HEK293 (cell line): ENCODE results near the gene PYGM.

Experiments used
- CTCF ChIA-PET: fragments of 350-600 bp; formaldehyde crosslinking; extraction: SDS; loops from one replicate; lab custom pipeline; 2021; ENCODE audit warnings: antibody characterized with exemption; lab: Yijun Ruan, JAX
- POLR2A ChIA-PET: fragments of 300-600 bp; formaldehyde crosslinking; extraction: SDS; loops from one replicate; lab custom pipeline; 2020; ENCODE audit warnings: antibody characterized with exemption, inconsistent platforms; lab: Yijun Ruan, JAX
- H3K27ac ChIP-seq: fragments of 200-500 bp; sonication (Bioruptor generic); 2 replicates; pipeline ENCODE4 v1.5.1; 2014; ENCODE audit warnings: low read depth, low read length, control low read depth, inconsistent platforms; ENCODE audit errors: extremely low read depth
- H3K36me3 ChIP-seq, 2 experiments: fragments of 200-500 bp in 1 of 2; sonication (Bioruptor generic) in 1 of 2; 1 replicate in 1 of 2; 2 replicates in 1 of 2; pipeline ENCODE4 v1.5.1; 2014 to 2017; ENCODE audit warnings: inconsistent platforms in 2 of 2, low read length in 2 of 2; ENCODE audit not compliant: control insufficient read depth in 2 of 2, insufficient read depth in 1 of 2
- H3K4me1 ChIP-seq: fragments of 200-500 bp; sonication (Bioruptor generic); 2 replicates; pipeline ENCODE4 v1.5.1; 2014; ENCODE audit warnings: mild to moderate bottlenecking, low read length, inconsistent platforms; ENCODE audit not compliant: control insufficient read depth, insufficient read depth
- H3K4me3 ChIP-seq: 2 replicates; pipeline ENCODE4 v1.5.1; 2011; ENCODE audit warnings: low read depth, mild to moderate bottlenecking, control low read depth, low read length, moderate library complexity
- H3K9me3 ChIP-seq: fragments of 200-500 bp; sonication (Bioruptor generic); 2 replicates; pipeline ENCODE4 v1.5.1; 2014; ENCODE audit warnings: low read depth, low read length, inconsistent platforms; ENCODE audit not compliant: control insufficient read depth, insufficient read depth
- CTCF ChIP-seq: fragments of 450-650 bp; formaldehyde crosslinking; IDR thresholded peaks from 2 replicates; pipeline ENCODE4 v1.5.1; 2016; ENCODE audit warnings: missing biosample characterization, missing genetic modification characterization
- EGR2 ChIP-seq: fragments of 450-650 bp; formaldehyde crosslinking; IDR thresholded peaks from 2 replicates; pipeline ENCODE4 v1.5.1; 2016; ENCODE audit warnings: low read depth, missing biosample characterization, missing genetic modification characterization
- FEZF1 ChIP-seq: fragments of 450-650 bp; formaldehyde crosslinking; IDR thresholded peaks from 2 replicates; pipeline ENCODE4 v1.5.1; 2016; ENCODE audit warnings: missing biosample characterization, missing genetic modification characterization
- GLIS1 ChIP-seq: fragments of 450-650 bp; formaldehyde crosslinking; IDR thresholded peaks from 2 replicates; pipeline ENCODE4 v1.5.1; 2016; ENCODE audit warnings: missing biosample characterization, missing genetic modification characterization
- KLF16 ChIP-seq: fragments of 450-650 bp; formaldehyde crosslinking; IDR thresholded peaks from 2 replicates; pipeline ENCODE4 v1.5.1; 2017; ENCODE audit warnings: missing biosample characterization, missing genetic modification characterization
- PRDM1 ChIP-seq: fragments of 450-650 bp; formaldehyde crosslinking; IDR thresholded peaks from 2 replicates; pipeline ENCODE4; 2016; ENCODE audit warnings: missing biosample characterization, missing genetic modification characterization
- PRDM10 ChIP-seq: fragments of 450-650 bp; formaldehyde crosslinking; IDR thresholded peaks from 2 replicates; pipeline ENCODE4 v1.5.1; 2016; ENCODE audit warnings: missing biosample characterization, missing genetic modification characterization
- WT1 ChIP-seq: fragments of 450-650 bp; formaldehyde crosslinking; IDR thresholded peaks from 2 replicates; pipeline ENCODE4 v1.5.1; 2016; ENCODE audit warnings: missing biosample characterization, missing genetic modification characterization
- ZBTB7A ChIP-seq: fragments of 450-650 bp; formaldehyde crosslinking; IDR thresholded peaks from 2 replicates; pipeline ENCODE4 v1.5.1; 2016; ENCODE audit warnings: low read depth, missing biosample characterization, missing genetic modification characterization
- ZNF138 ChIP-seq: fragments of 450-650 bp; formaldehyde crosslinking; IDR thresholded peaks from 2 replicates; pipeline ENCODE4 v1.5.1; 2016; ENCODE audit warnings: missing biosample characterization, missing genetic modification characterization, borderline replicate concordance
- ZNF155 ChIP-seq: fragments of 450-650 bp; formaldehyde crosslinking; IDR thresholded peaks from 2 replicates; pipeline ENCODE4 v1.5.1; 2016; ENCODE audit warnings: missing biosample characterization, missing genetic modification characterization
- ZNF169 ChIP-seq: fragments of 450-650 bp; formaldehyde crosslinking; IDR thresholded peaks from 2 replicates; pipeline ENCODE4 v1.5.1; 2016; ENCODE audit warnings: missing biosample characterization, missing genetic modification characterization
- ZNF23 ChIP-seq: fragments of 450-650 bp; formaldehyde crosslinking; IDR thresholded peaks from 2 replicates; pipeline ENCODE4 v1.5.1; 2016; ENCODE audit warnings: missing biosample characterization, missing genetic modification characterization, borderline replicate concordance
- ZNF26 ChIP-seq: fragments of 450-650 bp; formaldehyde crosslinking; IDR thresholded peaks from 2 replicates; pipeline ENCODE4 v1.5.1; 2016; ENCODE audit warnings: missing biosample characterization, missing genetic modification characterization
- ZNF274 ChIP-seq, 2 experiments: fragments of 200-500 bp in 1 of 2; fragments of 450-650 bp in 1 of 2; sonication (Bioruptor generic) in 1 of 2; formaldehyde crosslinking in 1 of 2; IDR thresholded peaks; 2 replicates each; pipeline versions ENCODE4 v1.5.1 to v1.6.1; 2014 to 2016; ENCODE audit warnings: borderline replicate concordance in 1 of 2, inconsistent platforms in 1 of 2, low read length in 1 of 2, missing biosample characterization in 1 of 2, missing genetic modification characterization in 1 of 2
- ZNF302 ChIP-seq: fragments of 450-650 bp; formaldehyde crosslinking; IDR thresholded peaks from 2 replicates; pipeline ENCODE4 v1.5.1; 2016; ENCODE audit warnings: missing biosample characterization, missing genetic modification characterization, low read depth
- ZNF391 ChIP-seq: fragments of 450-650 bp; formaldehyde crosslinking; IDR thresholded peaks from 2 replicates; pipeline ENCODE4 v1.5.1; 2016; ENCODE audit warnings: low read depth, missing biosample characterization, missing genetic modification characterization, borderline replicate concordance
- ZNF398 ChIP-seq: fragments of 450-650 bp; formaldehyde crosslinking; IDR thresholded peaks from 2 replicates; pipeline ENCODE4 v1.5.1; 2017; ENCODE audit warnings: missing biosample characterization, missing genetic modification characterization
- ZNF513 ChIP-seq: fragments of 450-650 bp; IDR thresholded peaks from 2 replicates; pipeline ENCODE4 v1.5.1; 2018; ENCODE audit warnings: missing biosample characterization, missing genetic modification characterization
- ZNF560 ChIP-seq: fragments of 450-650 bp; formaldehyde crosslinking; IDR thresholded peaks from 2 replicates; pipeline ENCODE4 v1.5.1; 2017; ENCODE audit warnings: missing biosample characterization, missing genetic modification characterization, borderline replicate concordance
- ZNF701 ChIP-seq: fragments of 450-650 bp; formaldehyde crosslinking; IDR thresholded peaks from 2 replicates; pipeline ENCODE4 v1.5.1; 2016; ENCODE audit warnings: missing biosample characterization, missing genetic modification characterization
- ZNF704 ChIP-seq: fragments of 450-650 bp; formaldehyde crosslinking; IDR thresholded peaks from 2 replicates; pipeline ENCODE4 v1.5.1; 2016; ENCODE audit warnings: missing biosample characterization, missing genetic modification characterization
- ZNF76 ChIP-seq: fragments of 450-650 bp; formaldehyde crosslinking; IDR thresholded peaks from 2 replicates; pipeline ENCODE4; 2016; ENCODE audit warnings: low read depth, missing biosample characterization, missing genetic modification characterization, borderline replicate concordance

PYGM gene

GRCh38 chr11:64801561-64802369, 42.0 kb upstream of the PYGM start (continued):
- no peak for TF ChIP-seq ZNF169 (tag by site-specific recombination)
- no peak for TF ChIP-seq ZNF155 (tag by site-specific recombination)
- no peak for TF ChIP-seq ZNF560 (tag by site-specific recombination)
- TF ChIP-seq ZNF398 (tag by site-specific recombination) = peak; percentile 27; the same call in 1 of the 2 replicates
- no peak for TF ChIP-seq ZNF302 (tag by site-specific recombination)
- TF ChIP-seq ZNF704 (tag by site-specific recombination) = no peak
- TF ChIP-seq ZNF76 = no peak
- no peak for TF ChIP-seq FEZF1 (tag by site-specific recombination)
- no peak for TF ChIP-seq ZNF513
- peak; percentile 55; the same call in 1 of the 2 replicates for TF ChIP-seq GLIS1 (tag by site-specific recombination)
- no peak for TF ChIP-seq PRDM1 (tag by site-specific recombination)

GRCh38 chr11:64801158-64801464, 41.3 kb upstream of the PYGM start:
- ChIA-PET POLR2A (interaction anchor here (2.5 kb wide), 1 partner anchor 22 kb away, joined by 13 read pairs; the partner anchor contains the start of gene SF1), CTCF (interaction anchor here (0.5 kb wide), 1 partner anchor 10 kb away, joined by 4 read pairs; no protein-coding TSS in a partner anchor)
- H3K4me1 ChIP-seq = peaks cover 4% of the 10 kb centered on the region
- H3K4me3 ChIP-seq = no peak overlapping the region
- TF ChIP-seq ZNF391 (tag by site-specific recombination) (no peak), ZNF23 (tag by site-specific recombination) (no peak), EGR2 (no peak), CTCF (tag by site-specific recombination) (no peak), ZNF138 (no peak), ZBTB7A (tag by site-specific recombination) (no peak), ZNF701 (tag by site-specific recombination) (no peak), ZNF26 (tag by site-specific recombination) (no peak), WT1 (tag by site-specific recombination) (no peak), PRDM10 (tag by site-specific recombination) (no peak), KLF16 (tag by site-specific recombination) (no peak), ZNF274 (IDR thresholded peaks at IDR 0.05; ENCODE audit: low read length) (no peak), ZNF274 (tag by site-specific recombination; IDR thresholded peaks at IDR 0.05; ENCODE audit: borderline replicate concordance) (no peak)
- H3K27ac ChIP-seq = no peak overlapping the region
- no peaks in the 10 kb centered on the region for H3K9me3 ChIP-seq
- peaks cover 0 to 45% of the 10 kb centered on the region in 2 experiments; a peak in 1 of 3 replicates for H3K36me3 ChIP-seq
